ENCODE results near the gene SND1. TPM values are rescaled to one million over a fixed set of nuclear protein-coding genes. Genes with fewer than 3 reads are reported as not detected.
A peak's percentile ranks its signal among the peaks of the same experiment; 100 is the strongest.

SND1 gene
- total RNA-seq, result 138 and 232 TPM in 2 replicates

DNA sequence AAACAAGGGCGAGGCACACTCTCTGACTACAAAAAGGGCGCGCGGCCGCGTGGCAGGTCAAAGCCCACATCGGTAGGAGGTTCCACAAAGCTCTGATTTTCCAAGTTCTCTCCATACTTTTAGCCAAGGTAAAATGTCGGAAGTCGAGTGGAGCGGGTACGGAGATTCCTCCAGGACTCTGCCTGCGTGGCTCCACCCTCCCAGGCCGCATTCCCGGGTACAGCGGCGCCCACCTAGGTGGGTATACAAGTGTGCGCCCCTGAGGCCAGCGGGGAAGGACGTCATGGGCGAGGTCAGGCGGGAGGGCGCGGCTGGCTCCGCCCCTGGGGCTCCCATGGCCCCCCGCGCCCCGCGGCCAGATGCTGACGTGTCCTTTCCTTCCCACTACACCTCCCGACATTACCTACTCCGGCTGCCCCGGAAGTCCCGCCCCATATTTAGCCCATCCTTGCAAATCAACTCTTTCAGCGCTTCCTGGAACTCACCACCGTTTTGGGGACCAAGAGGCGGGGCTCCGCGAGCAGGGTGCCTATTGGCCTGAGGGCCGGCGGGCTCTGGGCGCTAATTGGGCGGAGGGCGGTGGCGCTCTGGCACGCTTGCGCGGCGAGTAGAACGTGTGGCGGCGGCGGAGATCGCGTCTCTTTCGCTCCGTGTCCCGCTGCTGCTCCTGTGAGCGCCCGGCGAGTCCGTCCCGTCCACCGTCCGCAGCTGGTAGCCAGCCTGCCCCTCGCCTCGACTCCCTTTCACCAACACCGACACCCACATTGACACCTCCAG lies at the start of gene SND1:
SND1 (plus strand) TSS at position 639 of the 777 bp plus-strand sequence. CDS start 180 bp downstream, outside the sequence.
- TF ChIP-seq, protein P1, sequence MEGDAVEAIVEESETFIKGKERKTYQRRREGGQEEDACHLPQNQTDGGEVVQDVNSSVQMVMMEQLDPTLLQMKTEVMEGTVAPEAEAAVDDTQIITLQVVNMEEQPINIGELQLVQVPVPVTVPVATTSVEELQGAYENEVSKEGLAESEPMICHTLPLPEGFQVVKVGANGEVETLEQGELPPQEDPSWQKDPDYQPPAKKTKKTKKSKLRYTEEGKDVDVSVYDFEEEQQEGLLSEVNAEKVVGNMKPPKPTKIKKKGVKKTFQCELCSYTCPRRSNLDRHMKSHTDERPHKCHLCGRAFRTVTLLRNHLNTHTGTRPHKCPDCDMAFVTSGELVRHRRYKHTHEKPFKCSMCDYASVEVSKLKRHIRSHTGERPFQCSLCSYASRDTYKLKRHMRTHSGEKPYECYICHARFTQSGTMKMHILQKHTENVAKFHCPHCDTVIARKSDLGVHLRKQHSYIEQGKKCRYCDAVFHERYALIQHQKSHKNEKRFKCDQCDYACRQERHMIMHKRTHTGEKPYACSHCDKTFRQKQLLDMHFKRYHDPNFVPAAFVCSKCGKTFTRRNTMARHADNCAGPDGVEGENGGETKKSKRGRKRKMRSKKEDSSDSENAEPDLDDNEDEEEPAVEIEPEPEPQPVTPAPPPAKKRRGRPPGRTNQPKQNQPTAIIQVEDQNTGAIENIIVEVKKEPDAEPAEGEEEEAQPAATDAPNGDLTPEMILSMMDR (IDR thresholded peaks at IDR 0.05; ENCODE audit: insufficient read depth, low read length, severe bottlenecking), result no peak
- Histone ChIP-seq H3K4me3 (ENCODE audit: low read depth, low read length) (peak within 1 kb of the TSS; percentile 87), H3K36me3 (ENCODE audit: control insufficient read depth, insufficient read depth, low read length) (no peaks in the 10 kb centered on the region), H3K27me3 (ENCODE audit: control insufficient read depth, insufficient read depth, low read length) (no peaks in the 10 kb centered on the region)
- FAIRE-seq (no peak), DNase-seq (ENCODE audit: low read depth) (peak; percentile 97)

DNA sequence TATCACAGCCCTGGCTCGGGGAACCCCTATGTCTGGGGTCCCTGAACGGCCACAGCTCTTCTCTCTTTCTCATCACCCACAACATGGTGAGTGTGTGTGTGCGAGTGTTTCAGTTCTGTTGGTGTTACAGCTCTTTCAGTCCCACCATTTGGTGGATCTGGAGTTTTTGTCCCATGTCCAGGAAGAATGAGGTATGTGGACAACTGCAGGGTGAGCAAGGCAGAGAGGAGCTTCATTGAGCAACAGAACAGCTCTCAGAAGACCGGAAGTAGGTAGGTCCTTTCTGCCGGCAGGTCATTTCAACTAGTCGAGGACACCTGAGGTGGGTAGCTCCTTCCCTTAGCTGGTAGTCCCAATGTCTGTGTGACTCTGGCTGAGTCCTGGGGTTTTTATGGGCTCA lies 43.5 kb upstream of the SND1 start:
- no peak overlapping the region for H3K4me3 ChIP-seq (ENCODE audit: low read depth, low read length)
- no peak for FAIRE-seq
- TF ChIP-seq, protein P1 (IDR thresholded peaks at IDR 0.05; ENCODE audit: insufficient read depth, low read length, severe bottlenecking), result no peak
- DNase-seq (ENCODE audit: low read depth), result no peak
- no peaks in the 10 kb centered on the region for H3K36me3 ChIP-seq (ENCODE audit: control insufficient read depth, insufficient read depth, low read length)
- no peaks in the 10 kb centered on the region for H3K27me3 ChIP-seq (ENCODE audit: control insufficient read depth, insufficient read depth, low read length)

DNA sequence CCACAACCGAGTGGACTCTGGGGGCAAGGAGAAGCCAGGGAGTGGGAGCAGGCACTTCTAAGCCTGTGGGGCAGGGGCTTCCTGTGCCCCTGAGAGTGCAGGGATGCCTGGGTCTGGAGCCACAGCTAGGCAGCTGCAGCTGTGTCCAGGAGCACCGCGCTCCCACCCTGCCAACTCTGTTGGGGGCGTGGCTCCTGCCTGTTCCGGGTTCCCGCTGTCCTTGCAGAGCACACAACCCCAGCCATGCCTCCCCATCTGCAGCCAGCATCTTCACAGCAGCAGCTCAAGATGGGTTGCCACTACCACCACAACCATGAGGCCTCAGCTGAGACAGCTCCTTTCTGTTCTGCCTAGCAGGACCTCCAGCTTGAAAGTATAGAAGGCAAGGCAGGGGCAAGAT lies 42.7 kb upstream of the SND1 start:
- no peak for FAIRE-seq
- TF ChIP-seq, protein P1 (IDR thresholded peaks at IDR 0.05; ENCODE audit: insufficient read depth, low read length, severe bottlenecking), result no peak
- H3K27me3 ChIP-seq (ENCODE audit: control insufficient read depth, insufficient read depth, low read length), result no peaks in the 10 kb centered on the region
- no peak for DNase-seq (ENCODE audit: low read depth)
- no peak overlapping the region for H3K4me3 ChIP-seq (ENCODE audit: low read depth, low read length)
- no peaks in the 10 kb centered on the region for H3K36me3 ChIP-seq (ENCODE audit: control insufficient read depth, insufficient read depth, low read length)

DNA sequence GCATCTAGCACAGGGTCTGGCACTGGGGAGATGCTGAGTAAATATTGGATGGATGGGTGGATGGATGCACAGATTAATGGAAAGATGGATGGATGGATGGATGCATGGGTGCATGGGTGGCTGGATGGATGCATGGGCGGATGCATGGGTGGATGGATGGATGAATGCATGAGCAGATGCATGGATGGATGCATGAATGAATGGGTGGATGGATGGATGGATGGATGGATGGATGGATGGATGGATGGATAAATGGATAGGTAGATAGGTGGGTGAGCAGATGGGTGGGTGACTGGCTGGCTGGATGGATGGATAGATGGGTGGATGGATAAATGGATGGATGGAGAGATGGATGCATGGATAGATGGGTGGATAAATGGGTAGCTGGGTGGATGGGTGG lies 39.7 kb upstream of the SND1 start:
- H3K36me3 ChIP-seq (ENCODE audit: control insufficient read depth, insufficient read depth, low read length), result no peaks in the 10 kb centered on the region
- DNase-seq (ENCODE audit: low read depth), result no peak
- no peak overlapping the region for H3K4me3 ChIP-seq (ENCODE audit: low read depth, low read length)
- FAIRE-seq, result no peak
- peaks cover 4% of the 10 kb centered on the region for H3K27me3 ChIP-seq (ENCODE audit: control insufficient read depth, insufficient read depth, low read length)
- TF ChIP-seq, protein P1 (IDR thresholded peaks at IDR 0.05; ENCODE audit: insufficient read depth, low read length, severe bottlenecking), result no peak

DNA sequence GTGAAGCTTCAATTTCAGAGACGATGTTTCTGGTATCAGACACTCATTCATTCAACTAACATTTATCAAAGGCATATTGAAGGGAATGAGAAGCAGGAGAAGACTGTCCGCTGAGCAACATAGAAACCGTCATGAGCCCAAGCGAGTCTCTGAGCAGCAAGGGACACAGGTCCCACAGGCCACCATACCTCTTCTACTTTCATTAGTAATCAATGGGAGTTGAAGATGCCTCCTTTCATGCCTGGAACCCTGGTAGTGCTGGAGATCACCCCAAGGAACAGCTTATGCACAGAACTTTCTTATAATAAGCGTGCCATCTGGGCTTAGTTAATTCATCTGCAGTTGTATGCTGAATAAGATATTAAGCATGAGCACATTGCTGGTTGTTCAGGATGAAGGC lies 35.3 kb upstream of the SND1 start:
- H3K36me3 ChIP-seq (ENCODE audit: control insufficient read depth, insufficient read depth, low read length), result no peaks in the 10 kb centered on the region
- DNase-seq (ENCODE audit: low read depth), result no peak
- no peak overlapping the region for H3K4me3 ChIP-seq (ENCODE audit: low read depth, low read length)
- FAIRE-seq, result no peak
- H3K27me3 ChIP-seq (ENCODE audit: control insufficient read depth, insufficient read depth, low read length), result peaks cover 13% of the 10 kb centered on the region
- TF ChIP-seq, protein P1 (IDR thresholded peaks at IDR 0.05; ENCODE audit: insufficient read depth, low read length, severe bottlenecking), result no peak

DNA sequence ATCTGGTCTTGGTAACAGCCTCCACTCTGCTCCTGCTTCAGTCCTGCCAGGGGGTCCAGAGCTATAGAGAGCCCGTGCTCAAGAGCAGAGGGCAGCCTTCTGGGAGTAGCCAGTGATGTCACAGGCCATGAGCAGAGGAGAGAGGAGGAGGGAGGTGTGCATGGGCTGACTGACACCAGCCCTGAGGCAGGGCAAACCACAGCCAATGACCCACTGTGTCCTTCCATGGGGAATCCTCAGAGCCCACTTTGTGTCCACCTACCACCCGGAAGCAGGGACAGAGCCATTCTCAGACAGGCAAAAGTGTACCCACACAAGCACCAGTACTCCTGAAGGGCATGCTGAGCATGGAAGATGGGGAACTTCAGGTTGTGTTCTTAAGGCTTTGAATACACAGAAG lies 34.0 kb upstream of the SND1 start, which contains the start of gene PAX4:
PAX4 (minus strand) TSS at position 101 of the 400 bp plus-strand sequence. CDS start 2,214 bp downstream, outside the sequence.
- no peak for DNase-seq (ENCODE audit: low read depth)
- FAIRE-seq, result peak; percentile 28
- Histone ChIP-seq H3K4me3 (ENCODE audit: low read depth, low read length) (no peak within 1 kb of the TSS), H3K36me3 (ENCODE audit: control insufficient read depth, insufficient read depth, low read length) (no peaks in the 10 kb centered on the region), H3K27me3 (ENCODE audit: control insufficient read depth, insufficient read depth, low read length) (peaks cover 13% of the 10 kb centered on the region)
- TF ChIP-seq, protein P1 (IDR thresholded peaks at IDR 0.05; ENCODE audit: insufficient read depth, low read length, severe bottlenecking), result no peak

Data from bronchial epithelial cell (primary cell).